Measurements from ENCODE around the gene KRTAP11-1.

KRTAP11-1 gene

GRCh38 chr21:30881480-30881879, at the start of gene KRTAP11-1:
TSS of gene KRTAP11-1 (minus strand) at chr21:30881580. CDS start at chr21:30881524, 56 bp downstream.
- DNase-seq (ENCODE audit: low read depth in 2 of 2), result no peak

GRCh38 chr21:30924146-30924700, 42.8 kb upstream of the KRTAP11-1 start:
- no peak for DNase-seq (ENCODE audit: low read depth in 2 of 2)

GRCh38 chr21:30921129-30921528, 39.7 kb upstream of the KRTAP11-1 start:
- no peak for DNase-seq (ENCODE audit: low read depth in 2 of 2)

GRCh38 chr21:30917557-30917956, 36.2 kb upstream of the KRTAP11-1 start:
- DNase-seq (ENCODE audit: low read depth in 2 of 2), result no peak

GRCh38 chr21:30900881-30901280, 19.5 kb upstream of the KRTAP11-1 start:
- no peak for DNase-seq (ENCODE audit: low read depth in 2 of 2)

- DNase-seq (ENCODE audit: low read depth in 2 of 2), result no peak
These were observed 1.7 kb upstream of the KRTAP11-1 start for GRCh38 chr21:30882866-30883597.

- no peak for DNase-seq (ENCODE audit: low read depth in 2 of 2)
These were observed 466 bp downstream of the KRTAP11-1 start for GRCh38 chr21:30880914-30881313.

- DNase-seq (ENCODE audit: low read depth in 2 of 2), result no peak
These were observed 6.9 kb downstream of the KRTAP11-1 start for GRCh38 chr21:30874526-30874925.

GRCh38 chr21:30847627-30848500, 33.5 kb downstream of the KRTAP11-1 start:
- DNase-seq (ENCODE audit: low read depth in 2 of 2), result no peak

GRCh38 chr21:30842990-30843389, 38.4 kb downstream of the KRTAP11-1 start:
- DNase-seq (ENCODE audit: low read depth in 2 of 2), result no peak

GRCh38 chr21:30839304-30839703, 42.1 kb downstream of the KRTAP11-1 start:
- DNase-seq (ENCODE audit: low read depth in 2 of 2), result peak in 1 of 2 donors; percentile 11

- no peak for DNase-seq (ENCODE audit: low read depth in 2 of 2)
These were observed 42.8 kb downstream of the KRTAP11-1 start for GRCh38 chr21:30838536-30838935.

- DNase-seq (ENCODE audit: low read depth in 2 of 2), result peak; percentile 4 to 8
These were observed 50.1 kb downstream of the KRTAP11-1 start for GRCh38 chr21:30831194-30831765.

Data from stimulated activated CD4-positive, alpha-beta T cell treated with anti-CD3 and anti-CD28 coated beads, Interleukin-1b, Interleukin-23, amount 100 ng/mL, for 4 hours (primary cell).